ENCODE data around the gene FAM81B. TPM values are rescaled to one million over a fixed set of nuclear protein-coding genes. Genes with fewer than 3 reads are reported as not detected.

Gene FAM81B
- total RNA-seq, 1 donor from 2014 or later, result not detected

DNA sequence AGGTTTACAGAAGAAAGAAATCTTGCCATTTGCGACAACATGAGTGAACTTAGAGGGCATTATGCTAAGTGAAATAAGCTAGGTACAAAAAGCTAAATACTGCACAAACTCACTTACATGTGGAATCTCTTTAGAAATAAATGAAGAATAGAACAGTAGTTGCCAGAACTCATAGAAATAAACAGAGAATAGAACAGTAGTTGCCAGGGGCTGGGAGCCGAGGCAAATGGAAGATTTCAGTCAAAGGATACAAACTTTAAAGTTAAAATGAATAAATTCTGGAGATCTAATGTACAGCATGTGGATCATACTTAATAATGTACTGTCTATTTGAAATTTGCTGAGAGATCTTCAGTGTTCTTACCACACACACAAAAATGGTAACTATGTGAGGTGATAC lies 63.4 kb downstream of the FAM81B start:
- Mint-ChIP-seq H3K27me3 (no peaks in the 10 kb centered on the region), H3K36me3 (ENCODE audit: low read depth) (peaks cover under 1% of the 10 kb centered on the region), H3K4me1 (no peaks in the 10 kb centered on the region), H3K9me3 (no peaks in the 10 kb centered on the region), H3K4me3 (no peak overlapping the region), H3K27ac (no peak overlapping the region)
- ChIA-PET POLR2A (no interaction called here), CTCF (no interaction called here)
- no peak for DNase-seq
- intact Hi-C loops (cut with micrococcal nuclease), result no loop called here
- TF ChIP-seq, protein P1, sequence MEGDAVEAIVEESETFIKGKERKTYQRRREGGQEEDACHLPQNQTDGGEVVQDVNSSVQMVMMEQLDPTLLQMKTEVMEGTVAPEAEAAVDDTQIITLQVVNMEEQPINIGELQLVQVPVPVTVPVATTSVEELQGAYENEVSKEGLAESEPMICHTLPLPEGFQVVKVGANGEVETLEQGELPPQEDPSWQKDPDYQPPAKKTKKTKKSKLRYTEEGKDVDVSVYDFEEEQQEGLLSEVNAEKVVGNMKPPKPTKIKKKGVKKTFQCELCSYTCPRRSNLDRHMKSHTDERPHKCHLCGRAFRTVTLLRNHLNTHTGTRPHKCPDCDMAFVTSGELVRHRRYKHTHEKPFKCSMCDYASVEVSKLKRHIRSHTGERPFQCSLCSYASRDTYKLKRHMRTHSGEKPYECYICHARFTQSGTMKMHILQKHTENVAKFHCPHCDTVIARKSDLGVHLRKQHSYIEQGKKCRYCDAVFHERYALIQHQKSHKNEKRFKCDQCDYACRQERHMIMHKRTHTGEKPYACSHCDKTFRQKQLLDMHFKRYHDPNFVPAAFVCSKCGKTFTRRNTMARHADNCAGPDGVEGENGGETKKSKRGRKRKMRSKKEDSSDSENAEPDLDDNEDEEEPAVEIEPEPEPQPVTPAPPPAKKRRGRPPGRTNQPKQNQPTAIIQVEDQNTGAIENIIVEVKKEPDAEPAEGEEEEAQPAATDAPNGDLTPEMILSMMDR (IDR thresholded peaks at IDR 0.05), result no peak
- no peak for ATAC-seq (ENCODE audit: low read depth)

DNA sequence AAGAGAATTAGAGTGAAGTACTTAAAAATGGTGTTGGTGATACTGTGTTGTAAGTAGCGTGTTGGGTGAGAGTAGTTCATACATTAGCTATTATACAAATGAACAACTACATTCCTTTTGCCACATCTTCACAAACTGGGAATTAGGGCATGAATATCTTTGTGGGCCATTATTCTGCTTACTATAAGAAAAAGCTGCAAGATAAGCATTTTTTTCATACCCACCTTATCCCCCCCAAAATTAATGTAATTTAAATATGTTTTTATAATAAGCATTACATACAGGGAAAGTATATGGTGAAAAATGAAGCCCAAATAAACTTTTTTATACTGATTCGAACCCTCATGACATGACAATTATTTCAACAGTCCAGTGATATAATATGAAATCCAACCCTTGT lies 69.5 kb downstream of the FAM81B start:
- Mint-ChIP-seq H3K4me1 (no peaks in the 10 kb centered on the region), H3K27me3 (no peaks in the 10 kb centered on the region), H3K9me3 (no peaks in the 10 kb centered on the region), H3K36me3 (ENCODE audit: low read depth) (peaks cover 41% of the 10 kb centered on the region), H3K4me3 (no peak overlapping the region), H3K27ac (no peak overlapping the region)
- DNase-seq, result no peak
- no peak for ATAC-seq (ENCODE audit: low read depth)
- POLR2A ChIA-PET, result no interaction called here
- TF ChIP-seq, protein P1 (IDR thresholded peaks at IDR 0.05), result no peak
- CTCF ChIA-PET, result no interaction called here
- intact Hi-C loops (cut with micrococcal nuclease), result loop anchor here (1.0 kb wide), 1 partner anchor 24 kb away; no protein-coding TSS in a partner anchor

DNA sequence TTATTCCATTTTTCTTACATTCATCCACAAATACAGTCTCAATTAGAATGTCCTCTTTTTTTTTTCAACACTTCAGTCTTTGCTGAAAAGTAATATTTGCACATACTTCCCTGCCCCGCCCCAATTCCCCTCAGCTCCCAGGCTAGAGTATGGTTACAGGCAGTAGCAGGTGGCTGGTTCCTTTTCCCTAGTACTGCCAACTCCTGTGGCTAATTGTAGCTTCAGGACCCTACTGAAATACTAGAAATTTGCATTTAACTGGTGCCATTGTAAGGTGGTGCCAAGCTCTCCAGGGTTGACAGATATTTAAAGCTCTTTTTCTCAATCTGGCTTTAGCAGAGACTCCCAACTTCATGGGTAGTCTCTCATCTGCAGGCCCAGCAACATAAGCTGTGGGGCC lies 80.3 kb downstream of the FAM81B start:
- Mint-ChIP-seq H3K27me3 (no peaks in the 10 kb centered on the region), H3K4me3 (no peak overlapping the region)
- intact Hi-C loops (cut with micrococcal nuclease), result no loop called here

DNA sequence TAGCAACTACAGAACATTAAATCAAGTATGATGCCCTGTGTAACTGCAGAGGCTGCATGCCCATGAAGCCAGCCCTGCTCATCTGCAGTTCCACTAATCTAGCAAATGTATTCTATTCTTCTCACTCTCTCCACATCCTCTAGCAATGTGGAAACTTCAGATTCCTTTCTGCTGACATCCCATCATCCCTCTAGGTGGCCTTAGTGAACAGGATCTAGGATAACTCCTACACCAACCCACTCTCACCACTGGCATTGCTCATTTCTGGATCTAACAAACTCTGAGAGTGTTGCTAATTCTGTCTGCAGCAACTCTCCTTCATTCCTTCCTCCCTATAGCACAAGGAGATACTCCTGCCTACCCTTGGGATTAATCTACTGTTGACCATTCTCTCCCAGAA lies 80.8 kb downstream of the FAM81B start:
- intact Hi-C loops (cut with micrococcal nuclease), result no loop called here
- no peak for ATAC-seq (ENCODE audit: low read depth)
- H3K27ac Mint-ChIP-seq, result no peak overlapping the region
- ChIA-PET POLR2A (no interaction called here), CTCF (no interaction called here)
- no peaks in the 10 kb centered on the region for H3K27me3 Mint-ChIP-seq
- DNase-seq, result no peak
- H3K4me1 Mint-ChIP-seq, result no peaks in the 10 kb centered on the region
- H3K9me3 Mint-ChIP-seq, result no peaks in the 10 kb centered on the region
- peaks cover 76% of the 10 kb centered on the region for H3K36me3 Mint-ChIP-seq (ENCODE audit: low read depth)
- H3K4me3 Mint-ChIP-seq, result no peak overlapping the region
- TF ChIP-seq, protein P1 (IDR thresholded peaks at IDR 0.05), result no peak

More for the DNA sequence above, 80.3 kb downstream of the FAM81B start:
- H3K36me3 Mint-ChIP-seq (ENCODE audit: low read depth), result peaks cover 75% of the 10 kb centered on the region
- TF ChIP-seq, protein P1 (IDR thresholded peaks at IDR 0.05), result no peak
- no peaks in the 10 kb centered on the region for H3K9me3 Mint-ChIP-seq
- POLR2A ChIA-PET, result no interaction called here
- CTCF ChIA-PET, result no interaction called here
- no peaks in the 10 kb centered on the region for H3K4me1 Mint-ChIP-seq
- no peak overlapping the region for H3K27ac Mint-ChIP-seq
- ATAC-seq (ENCODE audit: low read depth), result no peak
- DNase-seq, result no peak

DNA sequence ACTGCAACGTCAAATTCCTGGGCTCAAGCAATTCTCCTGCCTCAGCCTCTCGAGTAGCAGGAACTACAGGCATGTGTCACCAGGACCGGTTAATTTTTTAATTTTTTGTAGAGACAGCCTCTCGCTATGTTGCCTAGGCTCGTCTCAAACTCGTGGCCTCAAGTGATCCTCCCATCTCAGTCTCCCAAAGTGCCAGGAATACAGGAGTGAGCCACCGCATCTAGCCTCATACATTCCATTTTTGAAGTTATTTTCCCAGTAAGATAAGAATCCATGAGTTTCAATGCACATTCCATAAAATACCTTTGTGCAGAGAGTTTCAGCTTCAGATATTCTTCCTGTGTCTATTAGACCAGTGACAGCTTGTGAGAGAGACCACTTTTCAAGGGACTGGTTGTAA lies 93.3 kb downstream of the FAM81B start:
- Mint-ChIP-seq H3K27ac (no peak overlapping the region), H3K4me1 (no peaks in the 10 kb centered on the region), H3K36me3 (ENCODE audit: low read depth) (peaks cover 81% of the 10 kb centered on the region), H3K4me3 (no peak overlapping the region), H3K9me3 (peaks cover 19% of the 10 kb centered on the region), H3K27me3 (no peaks in the 10 kb centered on the region)
- no peak for ATAC-seq (ENCODE audit: low read depth)
- no peak for DNase-seq
- ChIA-PET CTCF (no interaction called here), POLR2A (no interaction called here)
- intact Hi-C loops (cut with micrococcal nuclease), result loop anchor here (1.0 to 5.0 kb wide), 2 partner anchors 23 to 58 kb away; no protein-coding TSS in a partner anchor
- TF ChIP-seq, protein P1 (IDR thresholded peaks at IDR 0.05), result no peak
